GM19043 (cell line): Measurements from ENCODE around the gene KCNK4.

Source experiments
- ATAC-seq: cut with Tn5 transposase; IDR thresholded peaks from one replicate; pipeline ENCODE4 v1.9.1; 2021; ENCODE audit warnings: low read depth; ENCODE audit not compliant: unreplicated experiment

KCNK4 gene

DNA sequence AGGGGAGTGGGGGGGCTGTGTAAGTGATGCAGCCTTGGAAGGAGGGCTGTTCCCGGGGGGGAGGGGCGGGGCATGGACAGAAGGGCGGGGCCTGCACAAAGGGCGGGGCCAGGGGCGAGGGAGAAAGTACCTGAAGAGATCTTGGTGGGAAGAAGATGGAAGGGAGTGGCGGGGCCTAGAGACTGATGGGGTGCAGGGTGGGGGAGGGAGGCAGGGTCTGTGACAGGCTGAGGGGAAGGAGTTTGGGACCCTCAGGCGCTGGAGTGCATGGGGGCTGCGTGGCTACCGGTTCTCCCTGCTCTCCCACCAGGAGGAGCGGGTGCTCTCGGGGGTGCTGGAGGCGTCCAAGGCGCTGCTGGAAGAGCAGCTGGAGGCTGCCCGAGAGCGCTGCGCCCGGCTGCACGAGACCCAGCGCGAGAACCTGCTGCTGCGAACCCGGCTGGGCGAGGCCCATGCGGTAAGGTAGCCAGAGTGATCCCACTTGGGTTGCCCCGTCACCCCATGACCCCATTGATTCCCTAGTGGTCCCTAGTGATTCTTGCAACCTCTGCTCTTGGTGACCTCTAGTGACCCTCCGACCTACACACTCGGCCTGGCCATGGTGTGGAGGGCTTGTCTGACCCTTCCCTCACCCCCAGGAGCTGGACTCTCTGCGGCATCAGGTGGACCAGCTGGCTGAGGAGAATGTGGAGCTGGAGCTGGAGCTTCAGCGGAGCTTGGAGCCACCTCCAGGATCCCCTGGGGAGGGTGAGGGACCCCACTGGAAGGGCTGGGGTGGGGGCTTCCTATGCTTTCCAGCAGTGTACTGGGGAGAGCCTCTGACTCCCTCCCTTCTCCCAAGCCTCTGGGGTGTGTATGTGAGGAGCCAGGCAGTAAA, 52.0 kb downstream of the KCNK4 start:
- no peak for ATAC-seq

DNA sequence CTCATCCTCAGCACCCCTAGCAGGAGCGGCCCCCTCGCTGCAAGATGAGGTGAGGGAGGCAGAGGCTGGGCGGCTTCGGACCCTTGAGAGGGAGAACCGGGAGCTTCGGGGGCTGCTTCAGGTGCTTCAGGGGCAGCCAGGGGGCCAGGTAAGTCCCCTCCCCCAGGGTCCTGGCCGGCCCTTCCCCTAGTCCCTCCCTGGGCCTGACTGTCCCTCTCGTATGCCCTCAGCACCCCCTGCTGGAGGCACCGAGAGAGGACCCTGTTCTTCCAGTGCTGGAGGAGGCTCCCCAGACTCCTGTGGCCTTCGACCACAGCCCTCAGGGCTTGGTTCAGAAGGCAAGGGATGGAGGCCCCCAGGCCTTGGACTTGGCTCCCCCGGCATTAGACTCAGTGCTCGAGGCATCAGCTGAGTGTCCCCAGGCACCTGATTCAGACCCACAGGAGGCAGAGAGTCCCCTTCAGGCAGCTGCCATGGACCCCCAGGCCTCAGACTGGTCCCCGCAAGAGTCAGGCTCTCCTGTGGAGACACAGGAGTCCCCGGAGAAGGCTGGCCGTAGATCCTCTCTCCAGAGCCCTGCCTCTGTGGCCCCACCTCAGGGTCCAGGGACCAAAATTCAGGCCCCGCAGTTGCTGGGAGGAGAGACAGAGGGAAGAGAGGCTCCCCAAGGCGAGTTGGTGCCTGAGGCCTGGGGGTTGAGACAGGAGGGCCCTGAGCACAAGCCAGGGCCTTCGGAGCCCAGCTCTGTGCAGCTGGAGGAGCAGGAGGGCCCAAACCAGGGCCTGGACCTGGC, 52.9 kb downstream of the KCNK4 start:
- no peak for ATAC-seq

DNA sequence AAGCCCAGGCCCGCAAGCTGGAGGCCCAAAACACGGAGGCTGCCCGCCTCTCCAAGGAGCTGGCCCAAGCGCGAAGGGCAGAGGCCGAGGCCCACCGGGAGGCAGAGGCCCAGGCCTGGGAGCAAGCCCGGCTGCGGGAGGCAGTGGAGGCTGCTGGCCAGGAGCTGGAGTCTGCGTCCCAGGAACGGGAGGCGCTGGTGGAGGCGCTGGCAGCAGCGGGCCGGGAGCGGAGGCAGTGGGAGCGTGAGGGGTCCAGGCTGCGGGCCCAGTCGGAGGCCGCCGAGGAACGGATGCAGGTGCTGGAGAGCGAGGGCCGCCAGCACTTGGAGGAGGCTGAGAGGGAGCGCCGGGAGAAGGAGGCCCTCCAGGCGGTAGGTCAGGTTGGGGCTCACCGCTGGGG, 53.7 kb downstream of the KCNK4 start:
- ATAC-seq: no peak

DNA sequence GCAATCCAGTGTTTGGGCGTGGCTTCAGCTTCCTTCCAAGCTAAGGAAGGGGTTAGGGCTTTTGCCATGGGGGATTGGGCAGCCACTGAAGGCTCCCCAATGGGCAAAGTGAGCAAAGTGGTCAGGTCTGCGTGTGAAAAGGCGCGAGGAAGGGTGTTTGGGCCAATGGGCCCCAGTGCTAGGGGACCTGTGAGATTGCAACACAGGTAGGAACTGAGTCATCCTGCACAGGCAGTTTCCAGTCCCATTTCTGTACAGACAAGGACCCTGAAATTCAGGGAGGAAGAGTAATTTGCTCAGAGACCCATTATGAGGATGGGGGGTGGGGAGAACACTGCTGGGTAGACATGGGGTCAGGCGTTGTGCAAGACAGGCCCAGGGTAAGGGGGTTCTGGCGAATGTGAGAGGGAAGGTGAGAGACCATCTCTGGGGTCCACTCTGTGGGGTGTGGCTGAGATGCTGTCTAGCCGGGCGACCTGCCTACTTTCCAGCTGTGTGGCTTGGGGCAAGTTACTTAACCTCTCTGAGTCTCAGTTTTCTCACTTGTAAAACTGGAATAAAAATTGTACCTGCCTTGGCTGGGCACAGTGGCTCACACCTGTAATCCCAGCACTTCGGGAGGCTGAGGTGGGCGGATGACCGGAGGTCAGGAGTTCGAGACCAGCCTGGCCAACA, 56.2 kb downstream of the KCNK4 start:
- no peak for ATAC-seq

DNA sequence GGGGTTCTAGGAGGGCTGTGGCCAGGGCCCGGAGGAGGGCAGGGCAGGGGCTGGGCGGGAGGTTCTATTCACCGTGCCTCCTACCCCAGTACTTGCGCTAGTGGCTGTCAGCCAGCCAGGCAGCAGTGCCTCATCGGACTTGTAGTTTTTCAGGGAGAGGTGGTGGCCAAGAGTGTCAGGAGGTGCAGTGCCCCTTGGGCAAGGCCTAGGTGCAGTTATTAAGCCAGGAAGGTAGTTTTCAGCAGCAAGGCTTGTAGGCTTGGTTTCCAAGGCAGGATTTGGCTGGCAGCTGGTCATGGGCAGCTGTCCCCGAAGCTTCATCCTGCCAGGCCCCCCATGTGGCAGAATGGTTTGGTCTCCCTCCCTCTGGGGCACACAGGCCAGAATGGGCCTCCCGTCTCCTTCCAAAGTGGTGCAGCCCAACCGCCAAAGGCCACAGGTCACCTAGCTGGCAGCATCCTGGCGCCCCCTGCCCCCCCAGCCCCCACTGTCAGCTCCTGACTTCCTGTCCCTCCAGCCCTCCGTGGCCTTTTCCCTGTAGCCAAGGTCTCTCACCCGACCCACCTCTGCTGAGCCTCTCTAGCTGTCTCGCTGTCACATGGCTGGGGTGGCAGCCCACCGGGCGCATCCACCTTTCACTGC, 57.4 kb downstream of the KCNK4 start:
- no peak for ATAC-seq

DNA sequence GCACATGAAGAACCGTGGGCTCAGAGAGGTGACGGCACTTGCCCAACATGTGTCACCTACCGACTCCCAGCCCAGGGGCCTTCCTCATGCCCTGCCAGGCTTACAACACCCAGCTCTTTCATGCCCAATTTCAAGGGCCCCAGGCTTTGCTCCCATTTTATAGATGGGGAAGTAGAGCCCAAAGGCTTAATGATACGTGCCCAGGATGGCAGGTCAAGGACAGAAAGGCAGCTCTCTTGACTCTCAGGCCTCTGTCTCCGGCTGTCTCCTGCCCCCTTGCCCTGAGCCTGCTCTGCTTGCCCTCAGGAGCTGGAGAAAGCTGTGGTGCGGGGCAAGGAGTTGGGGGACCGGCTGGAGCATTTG, 57.9 kb downstream of the KCNK4 start:
- no peak for ATAC-seq

DNA sequence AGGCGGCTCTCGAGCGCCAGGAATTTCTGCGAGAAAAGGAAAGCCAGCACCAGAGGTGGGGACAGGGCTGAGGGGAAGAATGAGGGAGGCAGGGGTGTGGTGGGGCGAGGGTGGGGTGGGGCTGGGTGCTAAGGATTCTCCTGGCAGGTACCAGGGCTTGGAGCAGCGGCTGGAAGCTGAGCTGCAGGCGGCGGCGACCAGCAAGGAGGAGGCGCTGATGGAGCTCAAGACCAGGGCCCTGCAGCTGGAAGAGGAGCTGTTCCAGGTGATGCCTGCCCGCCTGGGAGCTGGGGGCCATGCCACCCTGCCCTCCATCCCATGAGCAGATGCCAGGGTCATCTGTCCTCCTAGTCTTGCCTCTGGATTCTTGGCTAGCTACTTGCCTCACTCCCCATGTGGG, 58.3 kb downstream of the KCNK4 start:
- no peak for ATAC-seq
